ENCODE measurements around the gene CROCC2. TPM values are rescaled to one million over a fixed set of nuclear protein-coding genes. Genes with fewer than 3 reads are reported as not detected.
A peak's percentile ranks its signal among the peaks of the same experiment; 100 is the strongest.

CROCC2 gene
- total and polyA plus RNA-seq, 4 donors, result 1.3 to 17.4 (median 4.4) TPM

GRCh38 chr2:240868286-240869108, 37.6 kb upstream of the CROCC2 start, which contains the start of gene AGXT:
Gene AGXT (plus strand): TSS chr2:240868824. CDS start chr2:240868866, 42 bp downstream.
- H3K4me3 ChIP-seq, result no peak within 1 kb of the TSS

GRCh38 chr2:240869109-240869955, 36.8 kb upstream of the CROCC2 start:
- 93 to 94% methylated on average over 22 to 25 of the region's 25 CpGs for WGBS, 2 donors
- Histone ChIP-seq H3K27me3 (ENCODE audit: control insufficient read depth in 3 of 3, insufficient read depth in 3 of 3, low read length in 2 of 3) (no peaks in the 10 kb centered on the region), H3K36me3 (ENCODE audit: control insufficient read depth in 4 of 4, insufficient read depth in 4 of 4, low read length in 4 of 4) (no peaks in the 10 kb centered on the region), H3K27ac (ENCODE audit: low read depth in 1 of 2, low read length in 1 of 2) (no peak overlapping the region), H3K4me3 (no peak overlapping the region), H3K9me3 (ENCODE audit: control insufficient read depth in 4 of 4, insufficient read depth in 3 of 4, low read length in 3 of 4) (no peaks in the 10 kb centered on the region), H3K4me1 (ENCODE audit: control insufficient read depth in 5 of 5, insufficient read depth in 5 of 5, low read length in 5 of 5) (peaks cover 0 to 4% (median 0%) of the 10 kb centered on the region in 5 donors), H3K9ac (ENCODE audit: insufficient read depth in 1 of 2, low read length in 2 of 2) (no peak overlapping the region)
- ATAC-seq (ENCODE audit: insufficient read depth, low FRiP score) (no peak), DNase-seq (no peak)
- no peak for TF ChIP-seq CTCF (IDR thresholded peaks at IDR 0.05; ENCODE audit: control extremely low read depth, extremely low read depth)

More at GRCh38 chr2:240868286-240869108, 37.6 kb upstream of the CROCC2 start, which contains the start of gene AGXT:
- Histone ChIP-seq H3K27ac (ENCODE audit: low read depth in 1 of 2, low read length in 1 of 2) (no peak within 1 kb of the TSS), H3K36me3 (ENCODE audit: control insufficient read depth in 4 of 4, insufficient read depth in 4 of 4, low read length in 4 of 4) (no peaks in the 10 kb centered on the region), H3K27me3 (ENCODE audit: control insufficient read depth in 3 of 3, insufficient read depth in 3 of 3, low read length in 2 of 3) (no peaks in the 10 kb centered on the region), H3K4me1 (ENCODE audit: control insufficient read depth in 5 of 5, insufficient read depth in 5 of 5, low read length in 5 of 5) (no peaks in the 10 kb centered on the region), H3K9ac (ENCODE audit: insufficient read depth in 1 of 2, low read length in 2 of 2) (no peak within 1 kb of the TSS), H3K9me3 (ENCODE audit: control insufficient read depth in 4 of 4, insufficient read depth in 3 of 4, low read length in 3 of 4) (no peaks in the 10 kb centered on the region)
- DNase-seq, result peak; percentile 39 to 75 (median 74)
- ATAC-seq (ENCODE audit: insufficient read depth, low FRiP score), result no peak
- no peak for TF ChIP-seq CTCF (IDR thresholded peaks at IDR 0.05; ENCODE audit: control extremely low read depth, extremely low read depth)
- WGBS, 2 donors, result 82% methylated on average over 21 of the region's 21 CpGs

- Histone ChIP-seq H3K27me3 (ENCODE audit: control insufficient read depth in 3 of 3, insufficient read depth in 3 of 3, low read length in 2 of 3) (no peaks in the 10 kb centered on the region), H3K27ac (ENCODE audit: low read depth in 1 of 2, low read length in 1 of 2) (no peak overlapping the region), H3K9me3 (ENCODE audit: control insufficient read depth in 4 of 4, insufficient read depth in 3 of 4, low read length in 3 of 4) (no peaks in the 10 kb centered on the region), H3K4me3 (no peak overlapping the region), H3K9ac (ENCODE audit: insufficient read depth in 1 of 2, low read length in 2 of 2) (no peak overlapping the region), H3K36me3 (ENCODE audit: control insufficient read depth in 4 of 4, insufficient read depth in 4 of 4, low read length in 4 of 4) (no peaks in the 10 kb centered on the region), H3K4me1 (ENCODE audit: control insufficient read depth in 5 of 5, insufficient read depth in 5 of 5, low read length in 5 of 5) (peaks cover 0 to 13% (median 0%) of the 10 kb centered on the region in 5 donors)
- DNase-seq, result no peak
- 87 to 90% methylated on average over 15 of the region's 15 CpGs for WGBS, 2 donors
- no peak for TF ChIP-seq CTCF (IDR thresholded peaks at IDR 0.05; ENCODE audit: control extremely low read depth, extremely low read depth)
- ATAC-seq (ENCODE audit: insufficient read depth, low FRiP score), result no peak
Observed at GRCh38 chr2:240869956-240870875, 35.9 kb upstream of the CROCC2 start.

All from lung (tissue), 12 donors.